Upper lobe of left lung (tissue), 4 donors: Measurements from ENCODE around the gene BTBD9.

Experiments used
- POLR2AphosphoS5 ChIP-seq, 2 donors: sonication (generic); formaldehyde crosslinking; IDR thresholded peaks; one replicate each; pipeline ENCODE4 v1.5.1; 2017; ENCODE audit warnings: antibody characterized with exemption in 2 of 2
- TF ChIP-seq, protein P1 (sequence below), 6 experiments: fragments of 450-650 bp in 4 of 6; fragments of 200-600 bp in 2 of 6; sonication (generic) in 2 of 6; IDR thresholded peaks; one replicate each; pipeline ENCODE4 v1.5.1; 2016 to 2019; ENCODE audit warnings: antibody characterized with exemption in 6 of 6

DNA sequence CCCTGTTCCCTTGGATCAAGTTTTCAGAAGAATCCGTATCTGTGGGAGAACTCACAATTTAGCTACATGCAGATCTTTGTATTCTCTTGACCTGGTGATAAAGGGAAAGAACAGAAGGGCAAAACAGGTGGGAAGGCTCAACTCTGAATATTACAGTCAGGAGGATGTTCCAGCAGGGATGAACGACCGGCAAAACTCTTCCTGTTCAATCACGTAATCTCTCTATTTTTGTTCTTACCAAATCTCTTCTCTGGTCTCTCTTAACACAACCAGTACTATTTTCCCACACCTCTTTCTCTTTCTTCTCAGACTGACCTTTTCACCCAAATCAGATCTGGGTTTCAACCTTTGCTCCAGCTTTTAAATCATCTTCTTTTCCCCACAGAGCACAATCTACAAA, 371.4 kb downstream of the BTBD9 start:
- TF ChIP-seq POLR2AphosphoS5 (IDR thresholded peaks at IDR 0.05), result no peak
- TF ChIP-seq, protein P1, sequence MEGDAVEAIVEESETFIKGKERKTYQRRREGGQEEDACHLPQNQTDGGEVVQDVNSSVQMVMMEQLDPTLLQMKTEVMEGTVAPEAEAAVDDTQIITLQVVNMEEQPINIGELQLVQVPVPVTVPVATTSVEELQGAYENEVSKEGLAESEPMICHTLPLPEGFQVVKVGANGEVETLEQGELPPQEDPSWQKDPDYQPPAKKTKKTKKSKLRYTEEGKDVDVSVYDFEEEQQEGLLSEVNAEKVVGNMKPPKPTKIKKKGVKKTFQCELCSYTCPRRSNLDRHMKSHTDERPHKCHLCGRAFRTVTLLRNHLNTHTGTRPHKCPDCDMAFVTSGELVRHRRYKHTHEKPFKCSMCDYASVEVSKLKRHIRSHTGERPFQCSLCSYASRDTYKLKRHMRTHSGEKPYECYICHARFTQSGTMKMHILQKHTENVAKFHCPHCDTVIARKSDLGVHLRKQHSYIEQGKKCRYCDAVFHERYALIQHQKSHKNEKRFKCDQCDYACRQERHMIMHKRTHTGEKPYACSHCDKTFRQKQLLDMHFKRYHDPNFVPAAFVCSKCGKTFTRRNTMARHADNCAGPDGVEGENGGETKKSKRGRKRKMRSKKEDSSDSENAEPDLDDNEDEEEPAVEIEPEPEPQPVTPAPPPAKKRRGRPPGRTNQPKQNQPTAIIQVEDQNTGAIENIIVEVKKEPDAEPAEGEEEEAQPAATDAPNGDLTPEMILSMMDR (IDR thresholded peaks at IDR 0.05), result no peak
